Measurements from ENCODE around the gene KHNYN.

- TF ChIP-seq ZNF274 (IDR thresholded peaks at IDR 0.05; ENCODE audit: low read depth, low read length) (no peak), YY1 (IDR thresholded peaks at IDR 0.05; ENCODE audit: insufficient read depth, insufficient read length) (no peak), SUZ12 (IDR thresholded peaks at IDR 0.05; ENCODE audit: extremely low read depth, insufficient read depth, insufficient read length) (no peak)
Measured at GRCh38 chr14:24408764-24409163, 21.0 kb upstream of the KHNYN start.
